ENCODE results near the gene SPATS1.

GRCh38 chr6:44335631-44336030 is 6.8 kb upstream of the SPATS1 start:
- no peak for TF ChIP-seq POLR2A (IDR thresholded peaks at IDR 0.05)
- no peak for TF ChIP-seq CTCF (IDR thresholded peaks at IDR 0.05 in 4 of 5, conservative IDR thresholded peaks at IDR 0.05 in 1 of 5)

Measured in gastrocnemius medialis (tissue), 4 donors.